Spleen (tissue), 7 donors: Measurements from ENCODE around the gene FRMD4B.

Source experiments
- POLR2A ChIP-seq, 3 donors: fragments of 450-650 bp; IDR thresholded peaks; one replicate each; pipeline ENCODE4 v1.5.1; 2017; ENCODE audit warnings: antibody characterized with exemption in 3 of 3, mild to moderate bottlenecking in 1 of 3
- TF ChIP-seq, protein P1 (sequence below), 11 experiments: fragments of 200-600 bp in 7 of 11; fragments of 450-650 bp in 4 of 11; sonication (generic) in 4 of 11; IDR thresholded peaks in 8 of 11; conservative IDR thresholded peaks in 3 of 11; 1 replicate in 7 of 11; 2 replicates in 4 of 11; pipeline versions ENCODE4 v1.4.0 to v1.8.0; 2016 to 2021; ENCODE audit warnings: antibody characterized with exemption in 11 of 11, inconsistent platforms in 4 of 11, mild to moderate bottlenecking in 1 of 11
- donor health status: DM: no; HTN: no; CAD: no; lungs with moderate emphysema.
- donor health status: DM: no; HTN: no; CAD: no.
- donor health status: DM: no; HTN: no; CAD: no.

DNA sequence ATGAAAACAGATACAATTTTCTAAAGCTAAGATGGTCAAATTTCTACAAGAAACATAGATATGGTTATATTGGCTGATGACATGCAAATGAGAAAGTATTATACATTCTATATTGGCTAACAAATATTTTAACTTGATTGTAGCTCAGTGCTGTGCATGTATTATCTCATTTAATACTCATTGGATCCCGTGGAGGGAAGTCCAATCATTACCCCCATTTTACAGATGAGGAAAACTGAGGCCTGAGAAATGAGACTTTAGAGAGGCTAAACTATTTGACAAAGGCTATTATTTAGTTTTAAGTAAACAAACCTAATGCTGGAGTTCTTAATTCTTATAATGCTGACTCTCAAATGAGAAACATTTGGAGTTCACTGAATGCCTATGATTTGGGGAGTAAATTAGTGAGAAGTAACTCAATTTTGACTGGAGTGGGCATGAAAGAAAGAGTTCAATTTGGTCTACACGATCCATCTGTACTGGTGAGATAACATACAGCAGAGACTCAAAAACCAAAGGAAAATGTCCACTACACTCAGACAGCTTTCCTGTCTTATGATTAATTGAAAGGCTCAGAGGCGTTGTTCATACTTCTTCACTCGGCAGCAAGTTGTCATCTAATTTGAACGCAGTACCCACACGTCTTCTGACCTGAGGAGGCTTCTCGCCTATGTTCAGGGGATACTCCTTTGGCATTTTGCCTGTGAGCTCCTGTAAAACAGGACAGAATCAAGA lies 191.3 kb downstream of the FRMD4B start:
- TF ChIP-seq, protein P1, sequence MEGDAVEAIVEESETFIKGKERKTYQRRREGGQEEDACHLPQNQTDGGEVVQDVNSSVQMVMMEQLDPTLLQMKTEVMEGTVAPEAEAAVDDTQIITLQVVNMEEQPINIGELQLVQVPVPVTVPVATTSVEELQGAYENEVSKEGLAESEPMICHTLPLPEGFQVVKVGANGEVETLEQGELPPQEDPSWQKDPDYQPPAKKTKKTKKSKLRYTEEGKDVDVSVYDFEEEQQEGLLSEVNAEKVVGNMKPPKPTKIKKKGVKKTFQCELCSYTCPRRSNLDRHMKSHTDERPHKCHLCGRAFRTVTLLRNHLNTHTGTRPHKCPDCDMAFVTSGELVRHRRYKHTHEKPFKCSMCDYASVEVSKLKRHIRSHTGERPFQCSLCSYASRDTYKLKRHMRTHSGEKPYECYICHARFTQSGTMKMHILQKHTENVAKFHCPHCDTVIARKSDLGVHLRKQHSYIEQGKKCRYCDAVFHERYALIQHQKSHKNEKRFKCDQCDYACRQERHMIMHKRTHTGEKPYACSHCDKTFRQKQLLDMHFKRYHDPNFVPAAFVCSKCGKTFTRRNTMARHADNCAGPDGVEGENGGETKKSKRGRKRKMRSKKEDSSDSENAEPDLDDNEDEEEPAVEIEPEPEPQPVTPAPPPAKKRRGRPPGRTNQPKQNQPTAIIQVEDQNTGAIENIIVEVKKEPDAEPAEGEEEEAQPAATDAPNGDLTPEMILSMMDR (IDR thresholded peaks at IDR 0.05 in 8 of 11, conservative IDR thresholded peaks at IDR 0.05 in 3 of 11) = no peak
- no peak for TF ChIP-seq POLR2A (IDR thresholded peaks at IDR 0.05)
